HG02571 (cell line): ENCODE results near the gene USF1.
"Not testable (repeated sequence)": the region's sequence is repeated elsewhere in the genome, so short reads cannot be mapped to it uniquely, and the experiment has no call there.

Source experiments
- ATAC-seq: cut with Tn5 transposase; IDR thresholded peaks from one replicate; pipeline ENCODE4 v1.9.1; 2021; ENCODE audit warnings: mild to moderate bottlenecking, moderate library complexity; ENCODE audit not compliant: unreplicated experiment

USF1 gene

DNA sequence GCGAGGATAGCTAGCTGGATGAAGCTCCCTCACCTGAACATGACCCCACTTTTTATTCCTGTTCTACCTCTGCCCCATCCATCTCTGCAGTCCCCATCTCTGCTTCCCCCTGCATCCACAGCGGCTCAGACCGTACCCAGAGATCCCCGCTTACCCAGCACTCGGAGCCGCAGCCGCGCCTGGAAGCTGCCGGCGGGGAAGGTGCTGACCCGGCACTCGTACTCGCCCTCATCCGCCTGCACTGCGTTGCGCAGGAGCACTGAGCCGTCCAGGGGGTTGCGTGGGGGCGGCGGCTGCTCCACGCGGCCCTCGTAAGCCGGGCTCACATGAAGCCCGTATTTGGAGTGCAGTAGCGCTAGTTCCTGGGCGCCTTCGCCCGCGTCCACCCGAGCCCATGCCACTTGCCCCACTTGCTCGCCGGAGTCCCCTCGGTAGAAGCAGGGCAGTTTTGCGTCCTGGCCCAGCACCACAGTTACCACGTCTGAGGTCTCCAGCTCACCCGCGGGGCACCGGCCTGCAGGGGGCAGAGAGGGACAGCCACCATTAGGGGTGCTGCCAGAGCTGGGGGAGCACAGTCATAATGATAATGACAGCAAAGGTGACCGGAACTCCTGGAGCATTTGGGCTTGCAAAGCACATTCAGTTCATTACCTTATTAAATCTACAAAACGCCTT lies 33.8 kb upstream of the USF1 start:
- ATAC-seq: no peak

DNA sequence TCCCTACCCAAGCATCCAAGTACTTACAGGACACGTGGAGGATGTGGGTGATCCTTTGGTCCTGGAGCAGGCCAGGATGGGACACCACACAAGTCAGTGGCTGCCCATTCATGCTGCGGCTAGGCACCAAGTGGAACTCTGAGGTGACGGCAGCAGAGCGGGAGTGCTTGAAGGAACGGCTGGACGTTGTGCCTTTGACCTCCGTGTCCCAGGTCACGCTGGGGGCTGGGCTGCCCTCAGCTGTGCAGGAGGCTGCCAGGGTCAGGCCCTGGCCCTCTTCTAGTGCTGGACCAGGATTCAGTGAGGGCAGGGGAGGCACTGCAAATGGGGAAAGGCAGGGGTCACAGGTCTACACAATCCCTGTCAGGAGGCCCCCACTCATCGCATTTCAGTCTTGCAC lies 31.6 kb upstream of the USF1 start:
- no peak for ATAC-seq

DNA sequence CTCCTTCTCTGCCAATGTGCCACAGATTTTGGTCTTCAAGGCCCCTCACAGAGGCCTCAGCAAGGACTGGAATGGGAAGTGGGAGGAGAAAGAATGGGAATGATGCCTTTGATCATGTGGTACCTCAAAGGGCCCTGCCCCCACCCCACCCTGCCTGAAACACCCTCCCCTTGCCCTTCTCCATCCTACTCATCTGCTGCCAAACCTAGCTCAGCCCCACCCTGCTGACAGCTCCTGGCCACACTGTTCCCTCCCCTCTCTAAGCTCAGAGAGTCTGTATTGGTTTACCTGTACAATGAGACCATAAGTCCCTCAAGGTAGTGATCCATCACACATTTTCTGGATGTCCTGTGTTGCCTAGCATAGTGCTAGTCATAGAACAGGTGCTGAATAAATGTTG lies 30.6 kb upstream of the USF1 start:
- ATAC-seq: no peak

DNA sequence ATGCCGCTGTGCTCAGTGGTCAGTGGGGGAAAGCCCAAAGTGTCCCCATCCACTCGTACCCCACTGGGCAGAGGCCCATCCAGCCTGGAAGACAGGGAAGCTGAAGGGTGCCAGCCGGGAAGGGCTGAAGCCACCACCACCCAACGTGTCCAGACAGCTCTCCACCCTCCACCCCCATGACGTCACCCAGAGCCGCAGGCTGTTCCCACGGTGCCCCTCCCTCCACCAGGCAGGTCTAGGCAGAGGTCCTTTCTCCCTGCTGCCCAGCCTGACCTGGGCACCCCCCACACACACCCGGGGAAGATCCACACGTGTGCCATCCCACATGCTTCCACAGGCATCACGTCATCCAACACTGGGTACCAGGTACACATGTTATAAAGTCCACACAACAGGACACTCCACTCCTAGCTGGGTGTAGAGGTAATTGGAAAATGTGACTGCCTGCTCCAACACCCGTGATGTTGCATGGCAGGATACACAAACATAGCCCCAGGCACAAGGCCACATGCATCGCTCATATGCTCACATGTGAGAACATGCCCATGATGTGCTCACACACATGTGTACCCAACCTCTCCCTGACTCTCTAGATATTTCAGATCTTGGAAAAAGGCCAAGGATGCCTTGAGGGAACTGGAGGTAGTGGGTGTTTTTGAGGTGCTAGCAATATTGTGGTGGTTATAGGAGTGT lies 29.0 kb upstream of the USF1 start:
- ATAC-seq: no peak

DNA sequence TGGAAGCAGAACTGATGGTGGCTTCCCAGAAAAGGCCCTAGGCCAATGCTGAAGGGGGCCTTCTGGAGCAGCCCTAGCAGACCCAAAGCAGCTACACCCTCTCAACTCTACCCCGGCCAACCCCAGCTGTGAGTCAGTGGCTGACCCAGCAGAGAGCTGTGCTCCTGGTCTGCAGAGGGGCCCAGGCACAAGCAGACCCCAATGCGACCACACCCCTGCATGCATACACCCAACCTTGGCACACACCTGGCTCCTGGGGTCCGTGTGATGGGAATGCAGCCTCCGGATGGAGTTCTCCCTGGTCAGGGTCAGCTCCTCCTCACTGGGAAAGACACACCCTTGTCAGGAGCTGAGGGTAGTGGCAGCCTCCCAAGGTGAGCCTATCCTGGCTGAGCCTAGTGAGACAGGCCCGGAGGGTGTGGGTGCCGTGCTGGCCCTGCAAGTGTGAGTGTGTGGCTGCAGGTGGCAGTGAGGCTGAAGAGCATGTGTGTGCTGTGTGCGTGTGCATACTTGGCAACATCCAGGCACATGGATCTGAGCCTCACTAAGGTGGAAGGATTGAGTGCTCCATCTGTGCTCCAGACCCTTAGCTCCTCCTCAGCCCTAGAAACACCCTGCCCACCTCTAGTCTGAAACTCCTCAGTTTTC lies 27.8 kb upstream of the USF1 start:
- no peak for ATAC-seq

DNA sequence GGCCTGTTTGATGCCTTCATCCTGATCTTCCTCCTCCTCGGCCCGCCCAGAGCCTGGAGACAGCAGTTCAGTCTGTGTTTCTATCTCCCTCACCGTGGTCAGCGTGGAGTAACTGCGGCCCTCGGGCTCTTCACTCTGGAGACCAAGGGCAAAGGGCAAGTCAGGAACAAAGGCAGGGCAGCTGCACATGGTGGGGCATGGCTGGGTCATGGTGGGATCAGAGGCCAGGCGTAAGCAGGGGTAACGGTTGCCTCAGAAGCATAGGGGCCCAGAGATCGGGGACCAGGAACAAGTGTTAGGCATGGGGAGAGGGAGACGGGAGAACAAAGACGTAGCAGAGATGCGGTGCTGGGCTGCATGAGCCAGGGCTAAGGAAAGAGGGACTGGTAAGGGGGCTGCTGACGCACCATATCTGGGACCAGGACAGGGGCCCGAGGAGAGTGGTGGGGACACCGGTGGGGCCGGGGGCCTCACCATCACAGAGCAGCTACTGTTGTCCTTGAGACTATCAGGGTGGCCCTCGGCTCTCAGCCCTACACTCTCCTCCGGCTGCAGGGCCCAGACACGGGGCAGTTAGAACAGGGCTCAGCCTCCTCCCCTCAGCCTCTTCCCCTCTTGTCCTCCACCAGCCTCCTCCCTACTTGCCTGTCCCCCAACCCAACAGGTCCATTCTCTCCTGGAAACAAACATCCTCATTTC lies 27.1 kb upstream of the USF1 start:
- no peak for ATAC-seq

DNA sequence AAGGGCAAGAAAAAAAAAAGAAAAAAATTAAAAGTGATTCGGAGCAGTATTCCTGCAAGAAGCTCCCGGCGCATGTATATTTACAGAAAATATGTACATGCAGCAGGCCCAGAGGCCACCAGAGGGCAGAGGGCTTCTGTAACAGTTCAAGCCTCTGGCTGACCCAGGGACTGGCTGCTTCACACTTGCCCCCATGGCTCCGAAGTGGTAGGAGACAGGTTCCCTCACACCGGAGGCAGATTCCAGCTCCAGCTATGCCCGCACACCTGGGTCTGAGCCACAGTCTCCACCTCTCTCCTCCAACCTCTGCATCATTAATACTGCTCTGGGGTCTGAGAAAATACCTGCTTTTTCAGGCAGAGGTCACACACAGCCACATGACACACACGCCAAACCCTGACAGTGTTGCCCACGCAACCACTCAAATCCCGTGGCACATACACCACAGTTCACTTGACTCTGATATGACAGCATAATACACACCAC lies 26.2 kb upstream of the USF1 start:
- ATAC-seq: no peak

DNA sequence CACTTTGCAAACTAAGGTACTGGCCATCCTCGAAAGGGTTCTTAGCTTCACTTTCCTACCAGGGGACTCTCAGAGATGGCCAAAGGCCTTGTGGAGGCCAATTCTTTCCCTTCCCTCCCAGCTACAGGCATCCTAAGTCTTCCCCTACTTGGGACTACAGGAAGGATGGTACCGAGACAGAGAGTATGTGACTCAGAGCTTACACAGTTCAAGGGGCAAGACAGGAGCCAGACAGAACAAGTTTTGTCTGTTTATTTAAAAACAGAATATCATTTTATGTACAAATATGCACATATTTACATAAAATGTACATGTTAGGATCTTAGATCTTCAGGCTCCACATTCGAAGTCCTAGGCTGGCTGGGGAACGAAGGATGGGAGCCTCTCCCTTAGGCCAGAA lies 25.0 kb upstream of the USF1 start:
- no peak for ATAC-seq

DNA sequence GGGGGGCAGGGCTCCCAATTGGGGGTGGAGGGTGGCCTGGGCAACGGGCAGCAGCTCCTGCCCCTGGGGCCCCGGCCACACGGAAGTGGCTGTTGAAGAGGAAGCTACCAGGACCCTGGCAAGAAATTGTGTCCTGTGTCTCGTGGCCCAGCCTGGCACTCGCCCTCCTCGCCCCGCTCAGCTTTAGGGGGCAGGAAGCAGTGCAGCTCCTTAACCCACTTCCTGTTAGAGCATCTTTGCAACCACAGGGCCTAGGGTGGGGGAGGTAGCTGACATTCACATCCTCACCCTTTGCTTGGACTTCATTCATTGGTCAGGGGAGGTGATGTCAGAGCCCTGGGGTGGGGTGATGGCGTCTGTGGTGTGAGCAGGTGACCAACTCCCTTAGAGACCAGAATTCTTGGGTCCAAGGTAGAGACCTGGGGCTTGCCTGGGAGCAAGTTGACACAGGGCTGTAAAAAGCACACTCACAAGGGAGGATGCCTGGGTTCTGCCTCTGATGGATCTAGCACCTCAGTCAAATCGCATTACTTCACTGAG lies 24.0 kb upstream of the USF1 start, which contains the start of gene ARHGAP30:
Gene ARHGAP30, minus strand, starts transcription at position 161 of the 540 bp plus-strand sequence. CDS start 267 bp downstream, outside the sequence.
- ATAC-seq: peak; percentile 87

DNA sequence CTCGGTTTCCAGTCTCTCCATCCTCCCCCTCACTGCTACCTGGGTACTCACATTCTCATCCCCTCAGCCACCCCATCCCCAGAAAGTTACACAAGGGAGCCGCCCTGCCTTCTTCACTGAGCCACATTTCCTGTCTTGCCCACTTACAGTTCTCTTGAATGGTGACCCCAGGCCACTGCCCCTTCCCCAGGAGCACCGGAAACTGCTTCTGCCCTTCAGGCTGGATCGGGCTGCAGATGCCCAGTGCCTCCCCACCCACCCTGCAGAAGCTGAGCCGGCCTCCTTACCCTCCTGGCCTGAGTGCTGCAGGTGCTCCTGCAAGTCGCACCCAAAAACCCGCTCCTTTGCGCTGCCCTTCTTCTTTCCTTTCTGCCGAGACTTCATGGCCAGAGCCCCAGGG lies 23.5 kb upstream of the USF1 start:
- ATAC-seq: no peak

DNA sequence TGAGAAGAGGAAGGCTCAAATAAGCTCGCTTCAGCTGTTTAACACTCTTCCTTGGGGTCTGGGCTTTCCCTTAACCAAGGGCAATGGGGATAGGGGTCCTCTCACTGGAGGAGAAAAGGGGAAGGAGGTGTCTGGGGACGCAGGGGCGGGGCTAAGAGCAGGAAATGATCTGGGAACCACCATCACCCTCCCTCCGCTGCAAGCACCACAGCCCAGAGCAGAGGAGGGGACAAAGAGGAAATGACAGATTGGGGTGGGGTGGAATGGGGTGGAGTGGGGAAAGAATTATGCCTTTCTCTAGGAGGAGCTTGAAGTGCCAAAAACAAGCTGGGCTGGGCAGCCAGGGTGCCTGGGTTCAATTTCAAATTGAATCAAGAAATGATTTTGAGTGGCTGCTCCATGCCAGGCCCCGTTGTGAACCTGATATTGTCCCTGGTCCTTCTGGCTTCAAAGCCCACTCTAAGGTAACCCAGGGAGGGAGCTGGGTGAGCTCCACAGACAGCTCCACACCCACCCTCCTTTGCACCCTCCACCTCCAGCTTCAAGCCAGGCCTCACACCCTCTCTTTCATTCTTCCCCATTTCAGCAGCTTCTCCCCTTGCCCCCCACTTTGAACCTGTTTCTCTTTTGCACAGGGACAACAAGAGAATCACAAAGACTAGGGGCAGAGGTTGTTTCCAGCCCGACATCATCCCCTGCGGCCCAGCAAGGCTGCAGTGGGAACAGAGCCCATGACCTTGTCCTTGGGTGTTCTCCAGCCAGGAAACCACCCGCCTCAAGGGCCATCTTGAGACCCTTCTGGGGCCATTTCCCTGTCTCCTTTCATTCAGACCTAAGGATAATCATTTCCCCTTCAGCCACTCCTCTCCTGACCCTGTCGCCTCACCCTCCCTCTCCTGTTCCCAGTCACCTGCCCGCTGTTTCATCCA lies 22.8 kb upstream of the USF1 start:
- ATAC-seq: peak; percentile 42

DNA sequence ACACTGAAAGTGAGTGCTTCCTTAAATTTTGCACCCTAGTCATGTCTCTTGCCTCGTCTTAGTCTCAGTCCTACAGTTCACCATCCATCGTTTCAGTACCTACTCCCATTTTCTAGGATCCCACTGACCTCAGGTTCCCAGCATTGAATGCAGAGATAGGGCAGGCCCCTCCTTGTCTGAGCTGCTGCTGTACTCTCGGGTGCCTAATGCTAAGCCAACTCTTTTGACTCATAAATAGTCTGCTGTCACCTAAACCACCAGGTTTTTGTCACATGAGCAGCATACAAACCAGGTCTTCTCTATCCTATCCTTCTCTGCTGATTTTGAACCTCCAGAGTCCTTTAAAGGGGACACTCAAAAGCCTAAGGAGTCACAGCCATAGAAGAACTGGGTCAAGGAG lies 20.9 kb upstream of the USF1 start:
- ATAC-seq: no peak

DNA sequence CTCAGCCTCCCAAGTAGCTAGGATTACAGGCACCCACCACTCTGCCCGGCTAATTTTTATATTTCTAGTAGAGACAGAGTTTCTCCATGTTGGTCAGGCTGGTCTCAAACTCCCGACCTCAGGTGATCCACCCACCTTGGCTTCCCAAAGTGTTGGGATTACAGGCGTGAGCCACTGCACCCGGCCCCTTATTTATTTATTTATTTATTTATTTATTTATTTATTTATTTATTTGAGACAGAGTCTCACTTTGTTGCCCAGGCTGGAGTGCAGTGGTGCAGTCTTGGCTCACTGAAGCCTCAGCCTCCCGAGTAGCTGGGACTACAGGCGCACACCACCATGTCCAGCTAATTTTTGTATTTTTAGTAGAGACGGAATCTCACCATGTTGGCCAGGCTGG lies 19.9 kb upstream of the USF1 start:
- ATAC-seq: not testable (repeated sequence)

DNA sequence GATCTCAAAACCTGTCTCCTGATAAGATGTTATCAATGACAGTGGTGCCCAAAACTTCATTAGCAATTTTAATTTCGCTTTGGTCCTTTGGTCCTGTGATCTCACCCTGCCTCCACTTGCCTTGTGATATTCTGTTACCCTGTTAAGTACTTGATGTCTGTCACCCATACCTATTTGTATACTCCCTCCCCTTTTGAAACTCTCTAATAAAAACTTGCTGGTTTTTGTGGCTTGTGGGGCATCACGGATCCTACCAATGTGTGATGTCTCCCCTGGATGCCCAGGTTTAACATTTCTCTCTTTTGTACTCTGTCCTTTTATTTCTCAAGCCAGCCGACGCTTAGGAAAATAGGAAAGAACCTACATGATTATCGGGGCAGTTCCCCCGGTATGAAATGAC lies 18.2 kb upstream of the USF1 start:
- not testable (repeated sequence) for ATAC-seq

DNA sequence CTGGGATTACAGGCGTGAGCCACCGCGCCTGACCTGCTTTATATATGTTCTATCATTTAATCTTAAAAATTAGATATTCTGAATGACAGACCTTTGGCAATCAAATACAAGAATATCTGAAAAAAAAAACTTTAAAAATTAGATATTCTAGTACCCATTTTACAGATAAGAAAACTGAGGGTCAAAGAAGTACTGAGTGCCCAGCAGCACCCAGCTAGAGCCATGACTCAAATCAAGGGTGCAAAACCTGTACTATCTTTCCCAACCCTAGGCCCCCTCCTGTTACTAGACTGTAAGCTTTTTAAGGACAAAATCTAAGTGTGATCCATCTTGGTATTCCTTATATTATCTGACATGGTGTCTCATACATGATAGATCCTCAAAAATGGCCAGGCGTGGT lies 15.6 kb upstream of the USF1 start:
- no peak for ATAC-seq

DNA sequence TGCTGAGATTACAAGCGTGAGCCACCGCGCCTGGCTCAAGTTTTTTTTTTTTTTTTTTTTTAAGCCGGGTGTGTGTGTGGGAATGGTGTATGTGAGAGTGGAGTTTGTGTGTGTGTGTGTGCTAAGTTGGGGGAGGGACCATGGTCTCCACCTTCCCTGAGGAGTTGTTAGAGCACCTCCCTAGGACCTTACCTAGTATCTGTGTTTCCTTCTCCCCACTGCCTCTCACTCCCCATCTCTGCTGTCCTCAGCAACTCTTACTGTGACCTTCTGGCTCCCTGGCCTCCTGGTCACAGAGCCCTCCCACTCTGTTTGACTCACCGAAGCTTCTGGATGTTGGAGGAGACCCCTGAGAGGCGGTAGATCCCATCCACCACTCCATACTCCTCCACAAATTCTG lies 13.5 kb upstream of the USF1 start:
- no peak for ATAC-seq

DNA sequence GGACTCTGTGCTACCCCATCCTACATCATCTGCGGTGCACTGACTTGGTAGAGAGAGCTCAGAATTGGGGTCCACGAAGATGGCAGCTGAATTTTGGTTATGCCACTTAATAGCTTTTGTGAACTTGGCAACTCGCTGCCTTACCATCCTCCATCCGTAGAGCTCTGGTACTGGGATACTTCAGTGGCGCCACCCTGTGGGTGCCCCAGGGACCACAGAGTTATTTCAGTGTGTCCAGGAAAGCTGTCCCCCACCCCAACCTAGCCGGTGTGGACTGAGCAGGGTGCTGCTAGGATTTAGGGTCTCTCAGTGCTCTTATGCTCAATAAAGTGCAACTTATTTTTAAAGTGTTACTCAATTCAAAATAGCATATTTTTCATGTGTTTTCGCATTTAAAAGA lies 9.0 kb upstream of the USF1 start:
- no peak for ATAC-seq

DNA sequence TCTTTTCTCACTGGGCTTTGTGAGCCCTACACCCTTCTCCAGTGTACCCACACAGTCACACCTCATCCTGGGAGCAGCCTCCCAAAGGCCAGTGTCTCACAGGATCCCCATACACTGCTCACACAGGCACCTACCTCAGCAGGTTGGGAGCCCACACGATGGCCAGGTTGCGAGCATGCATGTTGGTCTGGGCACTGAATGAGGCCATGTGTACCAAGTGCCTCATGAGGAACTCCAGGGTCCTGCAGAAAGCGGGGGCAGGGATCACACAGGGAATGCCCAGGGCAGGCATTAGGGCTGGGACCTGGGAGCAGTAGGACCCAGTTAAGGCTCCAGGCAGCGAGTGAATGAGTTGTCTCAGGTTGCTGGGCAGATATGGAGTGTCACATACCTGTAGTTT lies 8.5 kb upstream of the USF1 start:
- ATAC-seq: no peak

DNA sequence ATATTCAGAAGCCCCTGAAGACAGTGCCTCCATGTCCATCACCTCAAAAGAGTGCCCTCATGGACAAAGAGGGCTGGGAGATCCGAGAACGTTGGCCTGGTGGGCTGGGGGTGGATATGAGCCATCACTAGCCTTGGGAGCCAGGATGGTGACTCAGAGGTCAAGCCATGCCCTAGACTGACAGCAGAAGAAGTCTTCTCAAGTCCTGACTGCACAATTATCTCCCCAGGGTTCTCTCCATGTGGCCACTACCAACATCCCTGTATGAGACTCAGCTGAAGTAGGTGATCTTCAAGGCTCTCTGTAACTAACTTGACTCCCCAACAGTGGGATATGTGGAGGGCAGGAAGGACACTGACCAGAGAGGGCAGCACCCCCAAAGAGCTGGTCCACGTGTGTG lies 7.1 kb upstream of the USF1 start:
- no peak for ATAC-seq

DNA sequence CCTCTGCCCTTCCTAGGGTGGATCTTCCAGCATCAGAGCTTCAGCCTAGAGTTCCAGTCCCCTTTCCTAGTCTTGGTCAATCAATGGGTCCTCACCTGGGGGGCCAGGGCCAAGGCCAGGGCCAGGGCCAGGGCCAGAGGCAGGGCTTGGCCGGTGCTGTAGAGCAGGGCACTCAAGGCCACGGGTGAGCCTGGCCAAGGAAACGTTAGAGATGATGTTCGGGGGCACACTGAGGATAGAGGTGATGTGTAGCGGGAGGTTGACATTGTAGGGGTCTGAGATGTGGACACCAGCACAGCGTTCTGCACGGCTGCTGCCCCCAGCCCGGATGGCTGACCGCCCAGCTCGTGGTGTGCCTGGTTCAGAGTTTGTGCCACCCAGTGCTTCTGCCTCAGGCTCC lies 5.4 kb upstream of the USF1 start:
- ATAC-seq: no peak
